Activated CD8-positive, alpha-beta T cell treated with anti-CD3 and anti-CD28 coated beads for 36 hours (primary cell): ENCODE results near the gene DTX3. TPM values are rescaled to one million over a fixed set of nuclear protein-coding genes. Genes with fewer than 3 reads are reported as not detected.

Experiments used
- ATAC-seq: fragments of 200-7000 bp; cut with Tn5 transposase; one replicate; pipeline ENCODE4 v1.10.0; 2021; ENCODE audit warnings: mild to moderate bottlenecking, moderate library complexity
- CTCF ChIA-PET: fragments of 350-600 bp; sonication (Branson Sonifier 250); formaldehyde crosslinking; loops from one replicate; lab custom pipeline; 2021; ENCODE audit warnings: antibody characterized with exemption; lab: Charles Lee
- POLR2A ChIA-PET: fragments of 350-600 bp; sonication (Branson Sonifier 250); formaldehyde crosslinking; loops from one replicate; lab custom pipeline; 2021; ENCODE audit warnings: antibody characterized with exemption; lab: Charles Lee
- DNase-seq: peaks from one replicate; pipeline ENCODE4 v3.0.0-alpha.2; 2020
- H3K27ac Mint-ChIP-seq: one replicate; pipeline ENCODE4 v1.8.0; 2021; ENCODE audit warnings: mild to moderate bottlenecking, mixed read lengths
- H3K27me3 Mint-ChIP-seq: one replicate; pipeline ENCODE4 v1.8.0; 2021; ENCODE audit warnings: mixed read lengths
- H3K36me3 Mint-ChIP-seq: one replicate; pipeline ENCODE4 v1.8.0; 2021; ENCODE audit warnings: low read depth, mixed read lengths
- H3K4me1 Mint-ChIP-seq: one replicate; pipeline ENCODE4 v1.8.0; 2021; ENCODE audit warnings: low read depth, mixed read lengths
- H3K4me3 Mint-ChIP-seq: one replicate; pipeline ENCODE4 v1.8.0; 2021; ENCODE audit warnings: mild to moderate bottlenecking, moderate library complexity, mixed read lengths
- H3K9me3 Mint-ChIP-seq: one replicate; pipeline ENCODE4 v1.8.0; 2021; ENCODE audit warnings: mixed read lengths
- CTCF ChIP-seq: fragments of 200-600 bp; IDR thresholded peaks from one replicate; pipeline ENCODE4 v1.8.0; 2022; ENCODE audit warnings: antibody characterized with exemption, mild to moderate bottlenecking
- intact Hi-C: fragments of 100-400 bp; cut with micrococcal nuclease; formaldehyde crosslinking; loops from one replicate; pipeline ENCODE4 v1.10.0; 2022
- total RNA-seq, 2 experiments: library from RNA; stranded (reverse); gene quantifications; one replicate each; pipeline ENCODE4 v1.2.3, GENCODE V29; 2021

DTX3 gene
- total RNA-seq, 2 experiments from 2014 or later = 13.7 to 15.1 TPM

GRCh38 chr12:57611108-57611826, 6.6 kb downstream of the DTX3 start, which contains the start of gene ARHGEF25:
ARHGEF25 (plus strand) TSS chr12:57611435; CDS start chr12:57611895, 460 bp downstream.
- peak; percentile 59 for DNase-seq
- CTCF ChIA-PET = interaction anchor here (0.7 to 8.0 kb wide), 7 partner anchors 9 to 100 kb away, joined by 3 to 60 read pairs (median 3); partner anchors contain the start of gene PIP4K2C
- Mint-ChIP-seq H3K27me3 (peaks cover 12% of the 10 kb centered on the region), H3K4me1 (peaks cover 9% of the 10 kb centered on the region), H3K36me3 (no peaks in the 10 kb centered on the region), H3K4me3 (peak within 1 kb of the TSS; percentile 70), H3K9me3 (no peaks in the 10 kb centered on the region), H3K27ac (no peak within 1 kb of the TSS)
- intact Hi-C loops = no loop called here
- POLR2A ChIA-PET = interaction anchor here (0.7 to 3.7 kb wide), 4 partner anchors 10 to 94 kb away, joined by 3 to 18 read pairs (median 4); partner anchors contain the start of gene PIP4K2C
- TF ChIP-seq CTCF = no peak
- peak; percentile 83 for ATAC-seq

GRCh38 chr12:57611827-57612710, 7.4 kb downstream of the DTX3 start:
- intact Hi-C loops = no loop called here
- ChIA-PET CTCF (interaction anchor here (1.1 to 8.0 kb wide), 5 partner anchors 8 to 29 kb away, joined by 3 to 60 read pairs (median 6); partner anchors contain the start of gene PIP4K2C), POLR2A (interaction anchor here (1.6 kb wide), 1 partner anchor 9 kb away, joined by 4 read pairs; no protein-coding TSS in a partner anchor)
- no peaks in the 10 kb centered on the region for H3K36me3 Mint-ChIP-seq
- peaks cover 13% of the 10 kb centered on the region for H3K27me3 Mint-ChIP-seq
- no peak overlapping the region for H3K27ac Mint-ChIP-seq
- ATAC-seq (no peak), DNase-seq (no peak)
- TF ChIP-seq CTCF = no peak
- peaks cover 9% of the 10 kb centered on the region for H3K4me1 Mint-ChIP-seq
- H3K9me3 Mint-ChIP-seq = no peaks in the 10 kb centered on the region
- H3K4me3 Mint-ChIP-seq = peak overlapping the region; percentile 60

- ChIA-PET CTCF (interaction anchor here (1.3 to 8.0 kb wide), 4 partner anchors 7 to 30 kb away, joined by 5 to 60 read pairs (median 12); no protein-coding TSS in a partner anchor), POLR2A (interaction anchor here (1.0 to 4.8 kb wide), 3 partner anchors 8 to 128 kb away, joined by 3 to 27 read pairs (median 21); partner anchors contain the start of genes DTX3 and PIP4K2C)
- H3K27ac Mint-ChIP-seq = no peak overlapping the region
- DNase-seq (no peak), ATAC-seq (no peak)
- H3K36me3 Mint-ChIP-seq = no peaks in the 10 kb centered on the region
- peaks cover 20% of the 10 kb centered on the region for H3K27me3 Mint-ChIP-seq
- H3K4me3 Mint-ChIP-seq = peak overlapping the region; percentile 60
- peaks cover 9% of the 10 kb centered on the region for H3K4me1 Mint-ChIP-seq
- intact Hi-C loops = no loop called here
- TF ChIP-seq CTCF = no peak
- H3K9me3 Mint-ChIP-seq = no peaks in the 10 kb centered on the region
Observed at GRCh38 chr12:57612711-57613426, 8.2 kb downstream of the DTX3 start.

- ChIA-PET CTCF (interaction anchor here (0.6 to 8.0 kb wide), 3 partner anchors 19 to 31 kb away, joined by 3 to 60 read pairs (median 7); partner anchors contain the start of gene B4GALNT1), POLR2A (interaction anchor here (1.0 to 4.8 kb wide), 3 partner anchors 9 to 127 kb away, joined by 3 to 27 read pairs (median 21); partner anchors contain the start of genes DTX3 and PIP4K2C)
- TF ChIP-seq CTCF = no peak
- Mint-ChIP-seq H3K27me3 (peaks cover 25% of the 10 kb centered on the region), H3K4me1 (peaks cover 9% of the 10 kb centered on the region), H3K36me3 (no peaks in the 10 kb centered on the region), H3K4me3 (no peak overlapping the region), H3K9me3 (no peaks in the 10 kb centered on the region), H3K27ac (no peak overlapping the region)
- intact Hi-C loops = no loop called here
- ATAC-seq (no peak), DNase-seq (no peak)
Observed at GRCh38 chr12:57613427-57614109, 8.9 kb downstream of the DTX3 start.
